CD4-positive, CD25-positive, alpha-beta regulatory T cell (primary cell): ENCODE data around the gene SLC39A9. TPM values are rescaled to one million over a fixed set of nuclear protein-coding genes. Genes with fewer than 3 reads are reported as not detected.
A peak's percentile ranks its signal among the peaks of the same experiment; 100 is the strongest.

Experiments used
- ATAC-seq, 2 donors: fragments of 150-1000 bp; cut with Tn5 transposase; one replicate each; pipeline ENCODE4 v1.10.0; 2021; ENCODE audit warnings: low read depth in 2 of 2, moderate number of reproducible peaks in 2 of 2, moderate library complexity in 1 of 2
- DNase-seq, 3 donors: peaks; one replicate each; pipeline versions ENCODE4 v3.0.0 to v3.0.0-alpha.2; 2012 to 2022; ENCODE audit warnings: mixed read lengths in 1 of 3
- H3K27ac ChIP-seq: one replicate; pipeline ENCODE4 v1.7.0; 2013; ENCODE audit warnings: mild to moderate bottlenecking, low read length; ENCODE audit not compliant: insufficient read depth, poor library complexity, severe bottlenecking
- H3K27me3 ChIP-seq: one replicate; pipeline ENCODE4 v1.7.0; 2013; ENCODE audit warnings: low read length; ENCODE audit not compliant: control insufficient read depth, insufficient read depth
- H3K36me3 ChIP-seq: one replicate; pipeline ENCODE4 v1.7.0; 2013; ENCODE audit warnings: mild to moderate bottlenecking, low read length, moderate library complexity; ENCODE audit not compliant: control insufficient read depth, insufficient read depth
- H3K4me1 ChIP-seq: 2 replicates; pipeline ENCODE4 v1.7.0; 2013; ENCODE audit warnings: mild to moderate bottlenecking, low read length; ENCODE audit not compliant: insufficient read depth, control insufficient read depth, poor library complexity, severe bottlenecking
- H3K4me3 ChIP-seq: one replicate; pipeline ENCODE4 v1.7.0; 2013; ENCODE audit warnings: low read depth, mild to moderate bottlenecking, low read length, moderate library complexity
- H3K9me3 ChIP-seq, 2 experiments: 1 replicate in 1 of 2; 2 replicates in 1 of 2; pipeline ENCODE4 v1.7.0; 2013; ENCODE audit warnings: low read length in 2 of 2, mild to moderate bottlenecking in 1 of 2, moderate library complexity in 1 of 2; ENCODE audit not compliant: control insufficient read depth in 2 of 2
- H3K27ac Mint-ChIP-seq, 3 donors: one replicate each; pipeline ENCODE4 v1.8.0; 2020 to 2022; ENCODE audit warnings: mild to moderate bottlenecking in 3 of 3, mixed read lengths in 3 of 3, moderate library complexity in 2 of 3
- H3K27me3 Mint-ChIP-seq: one replicate; pipeline ENCODE4 v1.8.0; 2022; ENCODE audit warnings: mild to moderate bottlenecking, mixed read lengths
- H3K36me3 Mint-ChIP-seq: one replicate; pipeline ENCODE4 v1.8.0; 2020; ENCODE audit warnings: mixed read lengths
- H3K4me1 Mint-ChIP-seq, 4 donors: one replicate each; pipeline ENCODE4 v1.8.0; 2020 to 2022; ENCODE audit warnings: mixed read lengths in 4 of 4, mild to moderate bottlenecking in 1 of 4
- H3K4me3 Mint-ChIP-seq, 4 donors: one replicate each; pipeline ENCODE4 v1.8.0; 2020 to 2022; ENCODE audit warnings: mild to moderate bottlenecking in 4 of 4, mixed read lengths in 4 of 4, moderate library complexity in 3 of 4
- H3K9me3 Mint-ChIP-seq, 7 donors: one replicate each; pipeline ENCODE4 v1.8.0; 2020 to 2022; ENCODE audit warnings: mixed read lengths in 7 of 7, mild to moderate bottlenecking in 3 of 7, moderate library complexity in 2 of 7
- polyA plus RNA-seq, 4 donors: library from polyadenylated mRNA; unstranded; fragments of 300-500 nt; fragmentation: Illumina TruSeq; gene quantifications; one replicate each; pipeline ENCODE4 v1.2.3, GENCODE V29; 2021
- total RNA-seq: library from RNA; stranded (reverse); gene quantifications from one replicate; pipeline ENCODE4 v1.2.3, GENCODE V29; 2022

Gene SLC39A9
- total and polyA plus RNA-seq, 5 donors from 2014 or later = 16.4 to 33.1 (median 22.2) TPM

DNA sequence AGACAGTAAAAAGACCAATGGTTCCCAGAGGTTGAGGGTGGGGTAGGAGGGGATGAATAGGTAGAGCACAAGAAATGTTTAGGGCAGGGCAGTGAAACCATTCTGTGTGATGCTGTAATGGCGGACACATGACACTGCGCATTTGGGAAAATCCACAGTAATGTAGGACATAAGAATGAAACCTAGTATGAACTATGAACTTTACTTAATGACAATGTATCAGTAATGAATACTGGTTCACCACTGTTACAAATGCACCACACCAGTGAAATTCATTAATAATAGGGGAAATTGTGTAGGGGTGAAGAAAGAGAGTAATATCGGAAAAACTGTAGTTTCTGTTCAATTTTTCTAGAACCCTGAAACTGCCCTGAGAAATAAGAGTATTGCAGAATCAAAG, 6.0 kb upstream of the SLC39A9 start:
- H3K36me3 Mint-ChIP-seq = peaks cover 63% of the 10 kb centered on the region
- Histone ChIP-seq H3K27me3 (no peaks in the 10 kb centered on the region), H3K4me3 (peak overlapping the region; percentile 9), H3K9me3 (no peaks in the 10 kb centered on the region), H3K4me1 (peaks cover 65% of the 10 kb centered on the region), H3K36me3 (peaks cover 72% of the 10 kb centered on the region), H3K27ac (no peak overlapping the region)
- H3K4me3 Mint-ChIP-seq = peak overlapping the region; percentile 19 to 84 (median 53)
- H3K27me3 Mint-ChIP-seq = no peaks in the 10 kb centered on the region
- no peak for ATAC-seq
- H3K9me3 Mint-ChIP-seq = no peaks in the 10 kb centered on the region
- peaks cover 46 to 91% (median 68%) of the 10 kb centered on the region in 4 donors for H3K4me1 Mint-ChIP-seq
- no peak for DNase-seq
- H3K27ac Mint-ChIP-seq = peak overlapping the region in 1 of 3 donors; percentile 33

DNA sequence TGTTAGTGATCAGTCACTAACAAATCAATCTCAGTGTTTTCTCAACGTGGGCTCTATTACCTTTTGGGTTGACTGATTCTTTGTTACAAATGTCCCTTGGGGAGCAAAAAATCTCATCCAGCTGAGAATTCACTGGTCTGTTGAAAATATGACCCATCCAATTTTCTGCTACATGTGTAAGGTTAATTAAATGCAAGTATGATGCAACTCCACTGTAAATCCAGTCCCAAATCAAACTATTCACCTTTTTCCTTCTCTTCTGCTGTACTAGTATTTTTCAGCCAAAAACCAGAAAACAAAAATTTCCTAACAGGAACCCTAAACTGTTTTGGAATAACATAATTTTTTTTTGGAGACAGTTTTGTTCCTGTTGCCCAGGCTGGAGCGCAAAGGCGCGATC, 2.6 kb upstream of the SLC39A9 start:
- DNase-seq (no peak), ATAC-seq (no peak)
- peaks cover 47% of the 10 kb centered on the region for H3K36me3 Mint-ChIP-seq
- no peaks in the 10 kb centered on the region for H3K9me3 Mint-ChIP-seq
- H3K4me1 Mint-ChIP-seq = peaks cover 49 to 92% (median 70%) of the 10 kb centered on the region in 4 donors
- Histone ChIP-seq H3K4me3 (no peak overlapping the region), H3K27me3 (no peaks in the 10 kb centered on the region), H3K9me3 (no peaks in the 10 kb centered on the region), H3K4me1 (peaks cover 81% of the 10 kb centered on the region), H3K36me3 (peaks cover 47% of the 10 kb centered on the region), H3K27ac (no peak overlapping the region)
- no peaks in the 10 kb centered on the region for H3K27me3 Mint-ChIP-seq
- H3K27ac Mint-ChIP-seq = peak overlapping the region in 1 of 3 donors; percentile 39
- H3K4me3 Mint-ChIP-seq = peak overlapping the region; percentile 13 to 95 (median 88)

DNA sequence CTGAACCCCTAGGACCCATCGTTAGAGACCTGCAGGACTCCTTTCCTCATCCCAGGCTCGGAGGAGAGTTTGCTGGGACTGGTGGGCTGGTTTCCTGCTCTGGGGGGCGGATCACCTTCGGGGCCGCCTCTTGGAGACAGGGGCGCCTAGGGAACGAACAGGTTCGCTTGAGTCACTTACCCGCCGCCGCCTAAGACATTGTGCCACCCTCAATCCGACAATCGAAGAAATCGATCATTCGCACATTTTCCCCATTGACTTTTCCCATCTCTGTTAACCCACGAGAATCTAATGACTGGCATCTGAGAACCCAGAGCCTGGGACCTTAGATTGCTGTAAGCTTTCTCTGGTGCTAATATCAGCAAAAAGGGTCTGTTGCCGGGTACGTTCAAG, 322 bp downstream of the SLC39A9 start:
- Mint-ChIP-seq H3K4me1 (peaks cover 36 to 87% (median 57%) of the 10 kb centered on the region in 4 donors), H3K27ac (peak overlapping the region; percentile 98 to 100 (median 100)), H3K27me3 (no peaks in the 10 kb centered on the region), H3K36me3 (peaks cover 22% of the 10 kb centered on the region), H3K9me3 (no peaks in the 10 kb centered on the region), H3K4me3 (peak overlapping the region; percentile 94 to 96 (median 95))
- H3K4me1 ChIP-seq = peaks cover 61% of the 10 kb centered on the region
- H3K9me3 ChIP-seq = no peaks in the 10 kb centered on the region
- no peaks in the 10 kb centered on the region for H3K27me3 ChIP-seq
- peak overlapping the region; percentile 95 for H3K27ac ChIP-seq
- ATAC-seq = peak in 1 of 2 donors; percentile 1
- no peak for DNase-seq
- peaks cover 21% of the 10 kb centered on the region for H3K36me3 ChIP-seq
- H3K4me3 ChIP-seq = peak overlapping the region; percentile 100

DNA sequence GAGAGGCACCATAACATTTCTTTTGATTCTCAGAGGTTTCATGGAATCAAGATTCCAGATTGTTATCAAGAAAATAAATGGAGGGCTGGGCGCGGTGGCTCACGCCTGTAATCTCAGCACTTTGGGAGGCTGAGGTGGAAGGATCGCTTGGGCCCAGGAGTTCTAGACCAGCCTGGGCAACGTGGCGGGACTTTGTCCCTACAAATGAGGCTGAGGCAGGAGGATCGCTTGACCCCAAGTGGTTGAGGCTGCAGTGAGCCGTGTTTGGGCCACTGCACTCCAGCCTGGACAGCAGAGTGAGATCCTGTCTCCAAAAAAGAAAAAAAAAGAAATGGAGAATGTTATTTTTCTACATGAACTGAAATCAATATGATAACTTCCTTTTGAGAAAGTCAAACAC, 1.3 kb downstream of the SLC39A9 start:
- Histone ChIP-seq H3K27ac (no peak overlapping the region), H3K4me1 (peaks cover 52% of the 10 kb centered on the region), H3K27me3 (no peaks in the 10 kb centered on the region), H3K36me3 (peaks cover 15% of the 10 kb centered on the region), H3K9me3 (no peaks in the 10 kb centered on the region), H3K4me3 (peak overlapping the region; percentile 100)
- H3K36me3 Mint-ChIP-seq = peaks cover 24% of the 10 kb centered on the region
- ATAC-seq (no peak), DNase-seq (no peak)
- peak overlapping the region; percentile 94 to 96 (median 95) for H3K4me3 Mint-ChIP-seq
- H3K9me3 Mint-ChIP-seq = no peaks in the 10 kb centered on the region
- H3K4me1 Mint-ChIP-seq = peaks cover 37 to 88% (median 54%) of the 10 kb centered on the region in 4 donors
- peak overlapping the region; percentile 98 to 100 (median 100) for H3K27ac Mint-ChIP-seq
- no peaks in the 10 kb centered on the region for H3K27me3 Mint-ChIP-seq

DNA sequence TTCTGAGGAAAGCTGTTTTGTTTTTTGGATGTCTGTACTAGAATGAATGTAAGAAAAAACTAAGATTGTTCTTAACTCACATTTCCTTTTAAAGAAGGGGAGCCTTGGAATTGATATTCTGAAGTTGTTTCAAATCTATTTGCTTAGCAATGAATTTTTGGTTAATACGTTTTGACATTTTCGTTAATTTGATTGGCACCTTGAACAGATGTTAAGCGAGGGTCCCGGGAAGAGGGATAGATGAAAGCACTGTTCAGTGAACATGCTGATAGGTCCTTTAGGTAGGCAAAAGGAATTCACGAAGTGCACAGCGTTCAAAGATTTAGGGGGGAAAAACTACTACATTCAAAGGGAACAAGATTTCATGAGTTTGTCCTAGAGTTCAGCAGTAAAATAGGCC, 1.7 kb downstream of the SLC39A9 start:
- H3K4me3 Mint-ChIP-seq = peak overlapping the region; percentile 94 to 96 (median 95)
- Histone ChIP-seq H3K9me3 (no peaks in the 10 kb centered on the region), H3K4me1 (peaks cover 49% of the 10 kb centered on the region), H3K27me3 (no peaks in the 10 kb centered on the region), H3K36me3 (peaks cover 15% of the 10 kb centered on the region), H3K4me3 (peak overlapping the region; percentile 100), H3K27ac (no peak overlapping the region)
- DNase-seq (no peak), ATAC-seq (no peak)
- no peaks in the 10 kb centered on the region for H3K27me3 Mint-ChIP-seq
- peak overlapping the region in 1 of 3 donors; percentile 100 for H3K27ac Mint-ChIP-seq
- no peaks in the 10 kb centered on the region for H3K9me3 Mint-ChIP-seq
- peaks cover 22% of the 10 kb centered on the region for H3K36me3 Mint-ChIP-seq
- H3K4me1 Mint-ChIP-seq = peaks cover 37 to 86% (median 53%) of the 10 kb centered on the region in 4 donors

DNA sequence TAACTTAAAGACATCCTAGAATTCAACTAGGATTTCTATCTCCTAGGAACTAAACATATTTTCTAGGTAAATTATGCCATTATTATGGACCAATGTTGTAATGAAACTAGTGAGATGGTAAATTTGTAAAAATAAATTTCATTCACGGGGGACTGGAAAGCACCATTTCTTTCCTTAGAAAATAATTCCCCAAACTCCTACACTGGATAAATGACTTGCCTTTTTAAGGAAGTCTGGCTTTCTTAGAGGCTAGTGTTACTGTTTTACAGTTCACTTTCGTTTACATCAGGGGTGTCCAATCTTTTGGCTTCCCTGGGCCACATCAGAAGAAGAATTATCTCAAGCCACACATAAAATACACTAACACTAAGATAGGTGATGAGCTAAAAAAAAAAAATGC, 3.3 kb downstream of the SLC39A9 start:
- peaks cover 26 to 75% (median 39%) of the 10 kb centered on the region in 4 donors for H3K4me1 Mint-ChIP-seq
- peak overlapping the region; percentile 100 for H3K4me3 ChIP-seq
- peaks cover 35% of the 10 kb centered on the region for H3K4me1 ChIP-seq
- peak overlapping the region in 1 of 4 donors; percentile 95 for H3K4me3 Mint-ChIP-seq
- DNase-seq = no peak
- ATAC-seq = no peak
- peaks cover 13% of the 10 kb centered on the region for H3K36me3 Mint-ChIP-seq
- no peaks in the 10 kb centered on the region for H3K9me3 ChIP-seq
- H3K27me3 ChIP-seq = no peaks in the 10 kb centered on the region
- H3K27me3 Mint-ChIP-seq = no peaks in the 10 kb centered on the region
- no peak overlapping the region for H3K27ac ChIP-seq
- H3K27ac Mint-ChIP-seq = no peak overlapping the region
- peaks cover 7% of the 10 kb centered on the region for H3K36me3 ChIP-seq
- no peaks in the 10 kb centered on the region for H3K9me3 Mint-ChIP-seq

DNA sequence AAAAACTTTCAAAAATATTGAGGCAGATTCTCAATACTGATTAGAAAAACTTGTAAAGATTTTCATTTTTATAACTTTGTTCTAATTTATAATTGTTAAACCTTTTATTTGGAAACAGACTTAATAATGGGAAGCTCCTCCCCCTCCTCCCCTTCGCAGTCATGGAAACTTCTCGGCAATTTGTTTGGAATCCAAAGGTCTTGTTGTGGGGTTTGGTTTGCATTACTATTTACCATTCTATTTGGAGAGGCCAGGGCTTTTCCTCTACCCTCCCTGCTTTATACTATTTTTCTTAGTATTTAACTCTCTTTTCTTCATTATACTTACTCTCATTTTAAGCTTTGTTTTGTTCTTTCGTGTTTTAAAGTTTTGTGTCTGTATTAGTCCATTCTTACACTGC, 6.0 kb downstream of the SLC39A9 start:
- Mint-ChIP-seq H3K27me3 (no peaks in the 10 kb centered on the region), H3K4me1 (peaks cover 33 to 67% (median 39%) of the 10 kb centered on the region in 4 donors), H3K27ac (no peak overlapping the region), H3K36me3 (peaks cover 21% of the 10 kb centered on the region), H3K9me3 (no peaks in the 10 kb centered on the region), H3K4me3 (peak overlapping the region in 1 of 4 donors; percentile 23)
- H3K27ac ChIP-seq = no peak overlapping the region
- DNase-seq = no peak
- no peaks in the 10 kb centered on the region for H3K9me3 ChIP-seq
- H3K4me3 ChIP-seq = no peak overlapping the region
- no peaks in the 10 kb centered on the region for H3K27me3 ChIP-seq
- H3K36me3 ChIP-seq = peaks cover 10% of the 10 kb centered on the region
- peaks cover 19% of the 10 kb centered on the region for H3K4me1 ChIP-seq
- ATAC-seq = no peak

DNA sequence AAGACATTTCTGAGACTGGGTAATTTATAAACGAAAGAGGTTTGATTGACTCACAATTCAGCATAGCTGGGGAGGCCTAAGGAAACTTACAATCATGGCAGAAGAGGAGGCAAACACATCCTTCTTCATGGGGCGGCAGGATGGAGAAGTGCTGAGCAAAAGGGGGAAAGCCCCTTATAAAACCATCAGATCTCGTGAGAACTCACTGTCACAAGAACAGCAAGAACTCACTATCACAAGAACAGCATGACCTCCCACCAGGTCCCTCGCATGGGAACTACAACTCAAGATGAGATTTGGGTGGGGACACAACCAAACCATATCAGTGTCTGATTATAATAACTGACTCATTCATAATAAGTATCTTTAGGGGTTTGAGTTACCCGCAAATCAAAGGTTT, 6.4 kb downstream of the SLC39A9 start:
- H3K36me3 Mint-ChIP-seq = peaks cover 21% of the 10 kb centered on the region
- Histone ChIP-seq H3K9me3 (no peaks in the 10 kb centered on the region), H3K36me3 (peaks cover 10% of the 10 kb centered on the region), H3K27me3 (no peaks in the 10 kb centered on the region), H3K4me3 (no peak overlapping the region), H3K4me1 (peaks cover 15% of the 10 kb centered on the region), H3K27ac (no peak overlapping the region)
- no peaks in the 10 kb centered on the region for H3K9me3 Mint-ChIP-seq
- peaks cover 33 to 63% (median 40%) of the 10 kb centered on the region in 4 donors for H3K4me1 Mint-ChIP-seq
- no peak for ATAC-seq
- peak overlapping the region in 1 of 4 donors; percentile 23 for H3K4me3 Mint-ChIP-seq
- DNase-seq = no peak
- H3K27me3 Mint-ChIP-seq = no peaks in the 10 kb centered on the region
- no peak overlapping the region for H3K27ac Mint-ChIP-seq
